GM19463 (cell line): Measurements from ENCODE around the gene CABLES1.

Experiments
- ATAC-seq: cut with Tn5 transposase; IDR thresholded peaks from one replicate; pipeline ENCODE4 v1.9.1; 2021; ENCODE audit warnings: mild to moderate bottlenecking, moderate library complexity; ENCODE audit not compliant: unreplicated experiment

CABLES1 gene

GRCh38 chr18:23211146-23211545 is 75.9 kb downstream of the CABLES1 start:
- ATAC-seq, result no peak

GRCh38 chr18:23212161-23212560 is 76.9 kb downstream of the CABLES1 start:
- ATAC-seq, result no peak

- no peak for ATAC-seq
These were observed 77.9 kb downstream of the CABLES1 start for GRCh38 chr18:23213200-23213599.

GRCh38 chr18:23217781-23218180 is 82.5 kb downstream of the CABLES1 start:
- no peak for ATAC-seq

GRCh38 chr18:23220355-23220754 is 85.1 kb downstream of the CABLES1 start:
- no peak for ATAC-seq

- no peak for ATAC-seq
These were observed 88.4 kb downstream of the CABLES1 start for GRCh38 chr18:23223641-23224040.

GRCh38 chr18:23225503-23225902 is 90.2 kb downstream of the CABLES1 start:
- no peak for ATAC-seq

- ATAC-seq, result no peak
These were observed 91.1 kb downstream of the CABLES1 start for GRCh38 chr18:23226391-23226790.

GRCh38 chr18:23226930-23227725 is 91.8 kb downstream of the CABLES1 start:
- no peak for ATAC-seq

GRCh38 chr18:23227726-23228070 is 92.4 kb downstream of the CABLES1 start:
- no peak for ATAC-seq

GRCh38 chr18:23228102-23229061 is 93.1 kb downstream of the CABLES1 start:
- ATAC-seq, result peak; percentile 38

GRCh38 chr18:23229472-23229871 is 94.2 kb downstream of the CABLES1 start:
- no peak for ATAC-seq

- no peak for ATAC-seq
These were observed 95.4 kb downstream of the CABLES1 start for GRCh38 chr18:23230686-23231085.

GRCh38 chr18:23231340-23232021 is 96.2 kb downstream of the CABLES1 start:
- peak; percentile 80 for ATAC-seq

GRCh38 chr18:23232331-23232730 is 97.0 kb downstream of the CABLES1 start:
- ATAC-seq, result no peak

- ATAC-seq, result no peak
These were observed 99.3 kb downstream of the CABLES1 start for GRCh38 chr18:23234619-23235018.

GRCh38 chr18:23235336-23235735 is 100.1 kb downstream of the CABLES1 start:
- no peak for ATAC-seq

GRCh38 chr18:23235860-23236259 is 100.6 kb downstream of the CABLES1 start:
- ATAC-seq, result no peak

- ATAC-seq, result no peak
These were observed 101.7 kb downstream of the CABLES1 start for GRCh38 chr18:23236876-23237468.

GRCh38 chr18:23237524-23238151 is 102.4 kb downstream of the CABLES1 start:
- ATAC-seq, result peak; percentile 67
